ENCODE results near the gene MPO.

MPO gene

DNA sequence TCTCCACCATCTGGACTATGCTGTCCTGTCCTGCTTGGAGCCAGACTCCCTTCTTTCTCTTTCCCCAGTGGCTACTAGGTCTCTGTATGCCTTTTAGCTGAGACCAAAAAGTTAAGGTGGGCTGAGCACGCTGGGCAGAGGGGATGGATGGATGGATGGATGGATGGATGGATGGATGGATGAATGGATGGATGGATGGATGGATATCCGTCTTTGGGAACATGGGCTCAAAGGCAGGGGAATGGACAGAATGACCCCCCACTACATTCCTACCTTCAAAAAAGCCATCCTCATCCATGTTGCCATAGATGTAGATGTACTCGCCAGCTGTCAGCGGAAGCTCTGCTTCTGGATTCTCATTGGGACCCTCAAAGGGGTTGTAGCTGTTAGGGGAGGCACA, 35.0 kb upstream of the MPO start:
- CTCF ChIA-PET, result interaction anchor here (0.7 to 8.7 kb wide), 12 partner anchors 8 to 139 kb away, joined by 3 to 93 read pairs (median 5); partner anchors contain the start of genes RNF43 and TSPOAP1
- DNase-seq (ENCODE audit: extremely low spot score), result no peak
- POLR2A ChIA-PET, result interaction anchor here (1.0 kb wide), 1 partner anchor 16 kb away, joined by 4 read pairs; no protein-coding TSS in a partner anchor
- TF ChIP-seq, protein P1, sequence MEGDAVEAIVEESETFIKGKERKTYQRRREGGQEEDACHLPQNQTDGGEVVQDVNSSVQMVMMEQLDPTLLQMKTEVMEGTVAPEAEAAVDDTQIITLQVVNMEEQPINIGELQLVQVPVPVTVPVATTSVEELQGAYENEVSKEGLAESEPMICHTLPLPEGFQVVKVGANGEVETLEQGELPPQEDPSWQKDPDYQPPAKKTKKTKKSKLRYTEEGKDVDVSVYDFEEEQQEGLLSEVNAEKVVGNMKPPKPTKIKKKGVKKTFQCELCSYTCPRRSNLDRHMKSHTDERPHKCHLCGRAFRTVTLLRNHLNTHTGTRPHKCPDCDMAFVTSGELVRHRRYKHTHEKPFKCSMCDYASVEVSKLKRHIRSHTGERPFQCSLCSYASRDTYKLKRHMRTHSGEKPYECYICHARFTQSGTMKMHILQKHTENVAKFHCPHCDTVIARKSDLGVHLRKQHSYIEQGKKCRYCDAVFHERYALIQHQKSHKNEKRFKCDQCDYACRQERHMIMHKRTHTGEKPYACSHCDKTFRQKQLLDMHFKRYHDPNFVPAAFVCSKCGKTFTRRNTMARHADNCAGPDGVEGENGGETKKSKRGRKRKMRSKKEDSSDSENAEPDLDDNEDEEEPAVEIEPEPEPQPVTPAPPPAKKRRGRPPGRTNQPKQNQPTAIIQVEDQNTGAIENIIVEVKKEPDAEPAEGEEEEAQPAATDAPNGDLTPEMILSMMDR (IDR thresholded peaks at IDR 0.05; ENCODE audit: control extremely low read depth, extremely low read depth, low read depth, missing control alignments), result no peak

DNA sequence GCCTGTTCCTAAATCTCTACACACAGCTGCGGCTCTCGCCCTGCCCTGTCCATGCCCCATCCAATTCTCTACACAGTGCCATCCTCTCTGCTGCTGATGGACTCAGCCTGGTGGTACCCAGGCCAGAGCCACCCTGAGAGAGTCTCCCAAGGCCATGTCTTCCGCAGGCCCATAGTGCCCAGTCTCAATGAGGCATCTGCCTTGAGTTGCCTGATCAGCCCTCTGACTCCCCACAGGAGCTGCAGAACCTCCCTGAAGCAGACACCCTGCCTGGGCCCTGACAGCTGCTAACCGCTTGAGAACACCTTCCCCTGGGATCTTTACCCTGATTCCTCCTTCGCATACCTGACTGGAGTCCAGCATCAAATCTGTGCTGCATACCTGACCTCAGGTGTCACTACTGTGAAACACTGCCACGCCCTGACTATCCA, 34.6 kb upstream of the MPO start:
- no peak for DNase-seq (ENCODE audit: extremely low spot score)
- POLR2A ChIA-PET, result interaction anchor here (1.0 kb wide), 1 partner anchor 17 kb away, joined by 4 read pairs; no protein-coding TSS in a partner anchor
- CTCF ChIA-PET, result interaction anchor here (0.6 to 8.7 kb wide), 13 partner anchors 11 to 699 kb away, joined by 3 to 93 read pairs (median 4); partner anchors contain the start of genes RNF43 and TSPOAP1
- TF ChIP-seq, protein P1 (IDR thresholded peaks at IDR 0.05; ENCODE audit: control extremely low read depth, extremely low read depth, low read depth, missing control alignments), result no peak

DNA sequence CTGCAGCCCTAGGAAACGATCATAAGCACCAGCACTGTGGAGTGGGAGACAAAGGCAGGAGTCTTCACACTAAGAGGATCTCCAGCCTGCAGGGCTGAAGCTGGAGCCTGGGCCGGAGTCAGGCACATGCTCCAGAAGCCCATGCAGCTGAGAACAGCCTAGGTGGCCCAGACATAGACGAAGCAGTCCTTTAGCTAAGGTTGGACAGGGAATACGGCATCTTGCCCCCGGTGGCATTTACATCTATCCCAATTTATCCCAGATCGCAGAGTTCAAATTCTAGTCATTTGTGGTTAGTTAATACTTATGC, 33.9 kb upstream of the MPO start:
- ChIA-PET POLR2A (interaction anchor here (0.6 kb wide), 1 partner anchor 343 kb away, joined by 3 read pairs; no protein-coding TSS in a partner anchor), CTCF (interaction anchor here (0.6 to 8.7 kb wide), 11 partner anchors 10 to 700 kb away, joined by 3 to 93 read pairs (median 3); partner anchors contain the start of gene RNF43)
- TF ChIP-seq, protein P1 (IDR thresholded peaks at IDR 0.05; ENCODE audit: control extremely low read depth, extremely low read depth, low read depth, missing control alignments), result no peak
- no peak for DNase-seq (ENCODE audit: extremely low spot score)

DNA sequence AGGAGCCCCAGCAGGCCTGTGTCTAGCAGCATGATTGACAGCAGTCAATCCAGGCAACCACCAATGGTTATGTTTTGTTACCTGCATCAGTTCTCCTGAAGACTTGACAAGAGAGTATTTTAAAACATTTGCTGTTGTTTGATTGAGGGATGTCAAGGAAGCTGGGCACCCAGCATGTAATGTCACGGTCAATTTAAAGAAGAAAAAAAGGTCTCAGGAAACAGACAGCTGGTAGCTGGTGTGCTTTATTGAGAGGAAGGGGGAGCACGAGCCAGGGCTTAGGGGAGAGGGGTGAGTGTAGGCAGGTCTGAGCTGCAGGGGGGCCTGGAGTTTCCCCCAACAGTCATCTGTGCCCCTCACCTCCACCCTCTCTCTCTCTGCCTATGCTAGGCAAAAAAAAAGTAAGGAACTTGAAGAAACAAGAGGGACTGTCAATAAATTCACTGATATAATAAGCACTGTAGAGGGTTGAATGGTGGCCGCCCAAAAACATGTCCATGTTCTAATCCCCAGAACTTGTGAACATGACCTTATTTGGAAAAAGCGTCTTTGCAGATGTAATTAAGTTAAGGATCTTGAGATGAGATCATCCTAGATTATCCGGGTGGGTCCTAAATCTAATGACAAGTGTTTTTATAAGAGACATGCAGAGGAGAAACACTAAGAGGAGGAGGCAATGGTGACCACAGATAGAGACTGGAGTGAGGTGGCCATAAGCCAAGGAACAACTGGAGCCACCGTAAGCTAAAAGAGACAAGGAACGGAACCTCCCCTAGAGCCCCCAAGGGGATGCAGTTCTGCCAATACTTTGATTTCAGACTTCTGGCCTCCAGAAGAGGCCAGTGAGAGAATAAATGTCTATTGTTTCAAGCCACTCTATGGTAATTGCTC, 33.3 kb upstream of the MPO start:
- TF ChIP-seq, protein P1 (IDR thresholded peaks at IDR 0.05; ENCODE audit: control extremely low read depth, extremely low read depth, low read depth, missing control alignments), result no peak
- CTCF ChIA-PET, result interaction anchor here (0.6 to 8.7 kb wide), 13 partner anchors 9 to 700 kb away, joined by 3 to 93 read pairs (median 3); partner anchors contain the start of genes RNF43 and SUPT4H1
- no peak for DNase-seq (ENCODE audit: extremely low spot score)
- POLR2A ChIA-PET, result interaction anchor here (0.6 kb wide), 1 partner anchor 344 kb away, joined by 3 read pairs; no protein-coding TSS in a partner anchor

DNA sequence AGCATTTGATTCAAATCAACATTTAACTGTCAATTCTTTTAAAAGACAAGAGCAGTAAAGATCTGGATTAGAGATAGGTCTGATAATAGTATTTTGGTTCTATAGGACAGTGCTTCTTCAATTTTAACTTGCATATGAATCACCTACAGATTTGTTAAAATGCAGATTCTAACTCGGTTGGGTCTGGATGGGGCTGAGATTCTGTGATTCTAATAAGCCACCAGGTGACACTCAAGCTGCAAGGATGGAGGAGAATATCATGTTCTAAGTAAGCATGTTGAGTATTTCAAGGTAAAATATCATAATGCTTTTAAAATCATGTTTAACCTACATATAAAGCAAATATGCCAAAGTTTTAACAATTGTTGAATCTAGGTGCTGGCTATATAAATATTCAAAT, 32.1 kb upstream of the MPO start:
- TF ChIP-seq, protein P1 (IDR thresholded peaks at IDR 0.05; ENCODE audit: control extremely low read depth, extremely low read depth, low read depth, missing control alignments), result peak; percentile 19
- ChIA-PET CTCF (interaction anchor here (0.9 to 8.7 kb wide), 6 partner anchors 9 to 697 kb away, joined by 3 to 93 read pairs (median 3); partner anchors contain the start of genes RNF43 and SUPT4H1), POLR2A (interaction anchor here (1.0 kb wide), 1 partner anchor 9 kb away, joined by 3 read pairs; no protein-coding TSS in a partner anchor)
- no peak for DNase-seq (ENCODE audit: extremely low spot score)

DNA sequence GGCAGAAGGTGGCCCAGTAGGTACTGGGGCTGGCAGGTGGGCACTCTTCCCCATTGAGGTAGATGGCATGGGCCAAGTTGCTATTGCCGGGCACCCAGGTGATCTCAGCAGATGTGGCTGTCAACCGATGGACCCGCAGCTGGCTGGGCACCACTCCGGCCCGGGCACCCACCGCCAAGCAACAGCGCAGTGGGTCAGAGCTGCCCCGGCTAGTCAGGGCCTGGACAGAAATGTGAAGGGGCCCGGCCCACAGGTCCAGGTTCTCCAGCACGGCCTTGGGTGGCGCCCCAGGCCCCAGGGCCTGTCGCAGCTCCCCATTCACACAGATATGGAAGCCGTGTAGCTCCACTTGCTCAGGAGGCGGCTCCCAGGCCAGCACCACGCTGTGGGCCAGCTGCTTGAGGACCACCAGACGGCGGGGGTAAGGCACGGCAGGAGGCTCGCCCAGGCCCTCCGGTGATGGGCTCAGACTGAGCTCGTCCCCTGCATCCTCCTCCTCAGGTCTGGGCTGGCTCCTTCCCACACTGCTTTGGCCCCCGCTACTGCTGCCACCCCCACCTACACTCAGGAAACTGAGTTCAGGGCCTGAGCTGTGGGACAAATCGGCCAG, 31.4 kb upstream of the MPO start:
- POLR2A ChIA-PET, result interaction anchor here (1.0 kb wide), 1 partner anchor 10 kb away, joined by 3 read pairs; no protein-coding TSS in a partner anchor
- CTCF ChIA-PET, result interaction anchor here (0.9 to 8.7 kb wide), 5 partner anchors 8 to 103 kb away, joined by 3 to 93 read pairs (median 3); partner anchors contain the start of genes RNF43 and SUPT4H1
- TF ChIP-seq, protein P1 (IDR thresholded peaks at IDR 0.05; ENCODE audit: control extremely low read depth, extremely low read depth, low read depth, missing control alignments), result no peak
- DNase-seq (ENCODE audit: extremely low spot score), result no peak
